ENCODE results near the gene MN1. TPM values are rescaled to one million over a fixed set of nuclear protein-coding genes. Genes with fewer than 3 reads are reported as not detected.

Gene MN1
- total RNA-seq, 1 donor from 2014 or later, result 4.0 TPM

- no peak for TF ChIP-seq CTCF (IDR thresholded peaks at IDR 0.05)
- DNase-seq (no peak), ATAC-seq (no peak)
- H3K27me3 ChIP-seq, result no peaks in the 10 kb centered on the region
- intact Hi-C loops (cut with DNase I), result no loop called here
- no peak overlapping the region for H3K27ac ChIP-seq
- no peaks in the 10 kb centered on the region for H3K9me3 ChIP-seq
- H3K36me3 ChIP-seq, result no peaks in the 10 kb centered on the region
- peaks cover 2% of the 10 kb centered on the region for H3K4me1 ChIP-seq
- H3K4me3 ChIP-seq, result no peak overlapping the region
These were observed 43.5 kb downstream of the MN1 start for GRCh38 chr22:27757928-27758525.

DNA sequence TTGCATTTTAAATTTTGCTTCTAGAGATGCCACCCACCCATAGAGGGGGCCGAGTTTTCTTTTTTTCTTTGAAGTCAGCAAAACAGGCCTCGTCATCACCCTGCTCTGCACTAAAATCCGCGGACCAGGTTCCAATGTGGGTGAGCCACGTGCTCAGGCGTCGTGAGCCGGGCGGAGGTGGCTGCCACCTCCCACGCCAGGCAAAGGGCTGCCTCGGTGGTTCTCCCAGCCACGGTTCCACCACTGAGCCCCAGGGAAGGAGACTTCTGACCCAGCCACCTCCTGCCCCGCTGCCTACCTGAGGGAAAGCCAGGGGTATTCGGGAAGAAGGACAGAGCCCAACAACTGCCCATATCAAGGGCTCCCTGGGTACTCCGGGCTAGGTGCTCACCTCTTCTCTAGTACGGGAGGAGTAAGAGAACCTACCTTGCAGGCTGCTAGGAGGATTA, 45.3 kb downstream of the MN1 start:
- intact Hi-C loops (cut with DNase I), result no loop called here
- ATAC-seq, result no peak
- DNase-seq, result no peak
- TF ChIP-seq CTCF (IDR thresholded peaks at IDR 0.05), result no peak
- Histone ChIP-seq H3K4me3 (no peak overlapping the region), H3K27me3 (no peaks in the 10 kb centered on the region), H3K9me3 (no peaks in the 10 kb centered on the region), H3K36me3 (no peaks in the 10 kb centered on the region), H3K27ac (no peak overlapping the region), H3K4me1 (peaks cover 4% of the 10 kb centered on the region)

DNA sequence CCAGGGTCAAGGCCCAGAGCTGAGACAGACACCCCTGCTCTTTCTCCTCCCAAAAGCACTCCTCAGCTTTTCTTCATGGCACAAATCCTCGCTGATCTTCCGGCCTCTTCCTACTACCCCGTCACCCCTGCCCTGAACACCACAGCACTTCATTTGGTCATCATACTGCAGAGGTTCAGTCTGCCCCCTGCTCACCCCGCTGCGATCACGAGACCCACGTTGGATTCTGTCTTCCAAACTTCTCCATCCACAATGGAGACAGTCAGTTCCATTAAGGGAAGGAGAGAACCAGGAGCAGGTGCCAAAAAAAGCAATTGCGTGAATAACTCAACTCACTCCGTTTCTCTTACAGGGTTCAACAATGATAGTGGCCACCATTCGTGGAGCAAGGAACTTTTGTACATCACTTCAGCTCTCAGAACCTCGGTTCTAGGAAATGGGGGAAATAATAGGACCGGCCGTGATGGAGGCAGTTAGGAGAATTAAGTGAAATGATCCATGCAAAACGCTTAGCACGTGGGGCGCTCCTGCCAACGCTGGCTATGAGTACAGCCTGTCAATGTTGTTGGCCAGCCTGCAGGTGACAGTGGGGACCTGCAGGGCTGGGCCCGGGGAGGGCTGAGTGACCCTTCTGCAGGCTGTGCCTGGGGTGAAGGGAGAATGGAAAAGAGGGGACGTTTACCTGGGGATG, 45.9 kb downstream of the MN1 start:
- no peak for DNase-seq
- no peak overlapping the region for H3K4me3 ChIP-seq
- H3K9me3 ChIP-seq, result no peaks in the 10 kb centered on the region
- intact Hi-C loops (cut with DNase I), result no loop called here
- no peaks in the 10 kb centered on the region for H3K27me3 ChIP-seq
- no peak for TF ChIP-seq CTCF (IDR thresholded peaks at IDR 0.05)
- no peaks in the 10 kb centered on the region for H3K36me3 ChIP-seq
- H3K27ac ChIP-seq, result no peak overlapping the region
- no peak for ATAC-seq
- peaks cover 4% of the 10 kb centered on the region for H3K4me1 ChIP-seq

- intact Hi-C loops (cut with DNase I), result no loop called here
- no peak overlapping the region for H3K4me3 ChIP-seq
- TF ChIP-seq CTCF (IDR thresholded peaks at IDR 0.05), result no peak
- no peaks in the 10 kb centered on the region for H3K27me3 ChIP-seq
- peaks cover 4% of the 10 kb centered on the region for H3K4me1 ChIP-seq
- H3K9me3 ChIP-seq, result no peaks in the 10 kb centered on the region
- H3K36me3 ChIP-seq, result no peaks in the 10 kb centered on the region
- no peak overlapping the region for H3K27ac ChIP-seq
- ATAC-seq (no peak), DNase-seq (no peak)
These were observed 46.6 kb downstream of the MN1 start for GRCh38 chr22:27754888-27755480.

- intact Hi-C loops (cut with DNase I), result no loop called here
- ATAC-seq (no peak), DNase-seq (no peak)
- Histone ChIP-seq H3K36me3 (no peaks in the 10 kb centered on the region), H3K27ac (no peak overlapping the region), H3K4me3 (no peak overlapping the region), H3K27me3 (no peaks in the 10 kb centered on the region), H3K4me1 (peaks cover 6% of the 10 kb centered on the region), H3K9me3 (no peaks in the 10 kb centered on the region)
- TF ChIP-seq CTCF (IDR thresholded peaks at IDR 0.05), result no peak
These were observed 47.2 kb downstream of the MN1 start for GRCh38 chr22:27754247-27754887.

All from upper lobe of right lung (tissue), 1 donor.